ENCODE results near the gene KAZN.

Gene KAZN

GRCh38 chr1:14822996-14823395 lies 224.5 kb downstream of the KAZN start:
- Histone ChIP-seq H3K4me3 (ENCODE audit: low read depth in 1 of 2, low read length in 1 of 2) (no peak overlapping the region), H3K27me3 (no peaks in the 10 kb centered on the region), H3K36me3 (no peaks in the 10 kb centered on the region), H3K9me3 (no peaks in the 10 kb centered on the region), H3K27ac (no peak overlapping the region), H3K4me1 (ENCODE audit: control insufficient read depth in 1 of 2, insufficient read depth in 1 of 2, low read depth in 1 of 2, low read length in 1 of 2) (no peaks in the 10 kb centered on the region)
- no peak for TF ChIP-seq CTCF (IDR thresholded peaks at IDR 0.05)

GRCh38 chr1:14824314-14824915 lies 225.9 kb downstream of the KAZN start:
- H3K4me3 ChIP-seq (ENCODE audit: low read depth in 1 of 2, low read length in 1 of 2): no peak overlapping the region
- no peak overlapping the region for H3K27ac ChIP-seq
- H3K27me3 ChIP-seq: no peaks in the 10 kb centered on the region
- H3K4me1 ChIP-seq (ENCODE audit: control insufficient read depth in 1 of 2, insufficient read depth in 1 of 2, low read depth in 1 of 2, low read length in 1 of 2): no peaks in the 10 kb centered on the region
- H3K36me3 ChIP-seq: no peaks in the 10 kb centered on the region
- H3K9me3 ChIP-seq: no peaks in the 10 kb centered on the region
- TF ChIP-seq CTCF (IDR thresholded peaks at IDR 0.05): no peak

GRCh38 chr1:14825396-14825795 lies 226.9 kb downstream of the KAZN start:
- no peak overlapping the region for H3K27ac ChIP-seq
- H3K4me1 ChIP-seq (ENCODE audit: control insufficient read depth in 1 of 2, insufficient read depth in 1 of 2, low read depth in 1 of 2, low read length in 1 of 2): no peaks in the 10 kb centered on the region
- H3K27me3 ChIP-seq: no peaks in the 10 kb centered on the region
- no peaks in the 10 kb centered on the region for H3K36me3 ChIP-seq
- TF ChIP-seq CTCF (IDR thresholded peaks at IDR 0.05): no peak
- H3K9me3 ChIP-seq: no peaks in the 10 kb centered on the region
- H3K4me3 ChIP-seq (ENCODE audit: low read depth in 1 of 2, low read length in 1 of 2): no peak overlapping the region

- TF ChIP-seq CTCF (IDR thresholded peaks at IDR 0.05): no peak
- Histone ChIP-seq H3K4me1 (ENCODE audit: control insufficient read depth in 1 of 2, insufficient read depth in 1 of 2, low read depth in 1 of 2, low read length in 1 of 2) (no peaks in the 10 kb centered on the region), H3K9me3 (no peaks in the 10 kb centered on the region), H3K27ac (no peak overlapping the region), H3K36me3 (no peaks in the 10 kb centered on the region), H3K27me3 (no peaks in the 10 kb centered on the region), H3K4me3 (ENCODE audit: low read depth in 1 of 2, low read length in 1 of 2) (no peak overlapping the region)
These were observed 227.7 kb downstream of the KAZN start for GRCh38 chr1:14826172-14826636.

GRCh38 chr1:14826731-14827326 lies 228.3 kb downstream of the KAZN start:
- no peak overlapping the region for H3K4me3 ChIP-seq (ENCODE audit: low read depth in 1 of 2, low read length in 1 of 2)
- no peak overlapping the region for H3K27ac ChIP-seq
- no peaks in the 10 kb centered on the region for H3K9me3 ChIP-seq
- H3K36me3 ChIP-seq: no peaks in the 10 kb centered on the region
- no peaks in the 10 kb centered on the region for H3K27me3 ChIP-seq
- H3K4me1 ChIP-seq (ENCODE audit: control insufficient read depth in 1 of 2, insufficient read depth in 1 of 2, low read depth in 1 of 2, low read length in 1 of 2): no peaks in the 10 kb centered on the region
- no peak for TF ChIP-seq CTCF (IDR thresholded peaks at IDR 0.05)
